GM23338 (cell line): ENCODE measurements around the gene C14orf119. TPM values are rescaled to one million over a fixed set of nuclear protein-coding genes. Genes with fewer than 3 reads are reported as not detected.

Experiments used
- ATAC-seq: fragments of 200-7000 bp; cut with Tn5 transposase; 3 replicates; pipeline ENCODE4 v1.9.1; 2020
- DNase-seq: peaks from one replicate; pipeline ENCODE4 v3.0.0-alpha.2; 2015; ENCODE audit warnings: low spot score
- H2AFZ ChIP-seq: fragments of 200-600 bp; sonication (generic); 2 replicates; pipeline ENCODE4 v1.8.0; 2016; ENCODE audit warnings: antibody characterized with exemption, mild to moderate bottlenecking, moderate library complexity
- H3F3A ChIP-seq: fragments of 200-600 bp; sonication (generic); replicated peaks from 2 replicates; pipeline ENCODE4 v1.8.0; 2017; ENCODE audit warnings: antibody characterized with exemption, mixed run types, low read depth
- H3K27ac ChIP-seq: fragments of 200-600 bp; sonication (generic); 2 replicates; pipeline ENCODE4 v1.6.1; 2016; ENCODE audit warnings: low read depth
- H3K27me3 ChIP-seq: fragments of 200-600 bp; sonication (generic); 2 replicates; pipeline ENCODE4 v1.8.0; 2016; ENCODE audit warnings: mild to moderate bottlenecking, mixed run types, moderate library complexity; ENCODE audit not compliant: insufficient read depth
- H3K36me3 ChIP-seq: fragments of 200-600 bp; sonication (generic); 2 replicates; pipeline ENCODE4 v1.8.0; 2016; ENCODE audit warnings: mild to moderate bottlenecking; ENCODE audit not compliant: insufficient read depth
- H3K4me1 ChIP-seq: fragments of 200-600 bp; sonication (generic); 2 replicates; pipeline ENCODE4 v1.8.0; 2016; ENCODE audit warnings: mild to moderate bottlenecking, moderate library complexity; ENCODE audit not compliant: insufficient read depth
- H3K4me2 ChIP-seq: fragments of 200-600 bp; sonication (generic); 2 replicates; pipeline ENCODE4 v1.7.1; 2017; ENCODE audit warnings: mixed run types
- H3K4me3 ChIP-seq: fragments of 200-600 bp; sonication (generic); 2 replicates; pipeline ENCODE4 v1.6.1; 2016; ENCODE audit warnings: mixed run types
- H3K79me2 ChIP-seq: fragments of 200-600 bp; sonication (generic); replicated peaks from 2 replicates; pipeline ENCODE4 v1.8.0; 2017; ENCODE audit warnings: mild to moderate bottlenecking; ENCODE audit not compliant: insufficient read depth
- H3K9me2 ChIP-seq: fragments of 200-600 bp; sonication (generic); 2 replicates; pipeline ENCODE4 v1.8.0; 2017; ENCODE audit not compliant: insufficient read depth
- H4K20me1 ChIP-seq: fragments of 200-600 bp; sonication (generic); replicated peaks from 2 replicates; pipeline ENCODE4 v1.8.0; 2017; ENCODE audit warnings: mild to moderate bottlenecking; ENCODE audit not compliant: insufficient read depth
- H3K27ac Mint-ChIP-seq: 2 replicates; pipeline ENCODE4 v1.8.0; 2020; ENCODE audit warnings: inconsistent platforms, mild to moderate bottlenecking, moderate library complexity, mixed read lengths
- H3K27me3 Mint-ChIP-seq: 3 replicates; pipeline ENCODE4 v1.8.0; 2022; ENCODE audit warnings: low read depth, mild to moderate bottlenecking, moderate library complexity, mixed read lengths, inconsistent platforms; ENCODE audit not compliant: insufficient read depth, poor library complexity
- H3K36me3 Mint-ChIP-seq: 3 replicates; pipeline ENCODE4 v1.8.0; 2021; ENCODE audit warnings: low read depth, mild to moderate bottlenecking, inconsistent platforms, moderate library complexity, mixed read lengths
- H3K4me1 Mint-ChIP-seq: 3 replicates; pipeline ENCODE4 v1.8.0; 2020; ENCODE audit warnings: mild to moderate bottlenecking, inconsistent platforms, mixed read lengths
- H3K4me3 Mint-ChIP-seq: 3 replicates; pipeline ENCODE4 v1.8.0; 2021; ENCODE audit warnings: moderate library complexity, mild to moderate bottlenecking, inconsistent platforms, mixed read lengths
- H3K9me3 Mint-ChIP-seq: 3 replicates; pipeline ENCODE4 v1.8.0; 2020; ENCODE audit warnings: moderate library complexity, mild to moderate bottlenecking, inconsistent platforms, mixed read lengths
- CREB1 ChIP-seq: fragments of 250-450 bp; sonication (Bioruptor Pico); IDR thresholded peaks from 2 replicates; pipeline ENCODE4 v1.5.0; 2020; ENCODE audit warnings: low read depth, mild to moderate bottlenecking, moderate library complexity
- EZH2 ChIP-seq: fragments of 200-600 bp; sonication (generic); IDR thresholded peaks from one replicate; pipeline ENCODE4 v1.8.0; 2017; ENCODE audit warnings: antibody characterized with exemption, mild to moderate bottlenecking, low read depth; ENCODE audit not compliant: unreplicated experiment
- EZH2phosphoT487 ChIP-seq: fragments of 200-600 bp; sonication (generic); IDR thresholded peaks from one replicate; pipeline ENCODE4 v1.8.1; 2018; ENCODE audit warnings: antibody characterized with exemption; ENCODE audit not compliant: unreplicated experiment
- JUNB ChIP-seq: IDR thresholded peaks from one replicate; pipeline ENCODE4 v1.6.1; 2016; ENCODE audit warnings: antibody characterized with exemption; ENCODE audit not compliant: unreplicated experiment
- NANOG ChIP-seq: IDR thresholded peaks from 2 replicates; pipeline ENCODE4 v1.6.1; 2016; ENCODE audit warnings: antibody characterized with exemption, borderline replicate concordance
- POLR2AphosphoS5 ChIP-seq: IDR thresholded peaks from 2 replicates; pipeline ENCODE4 v1.6.1; 2016; ENCODE audit warnings: antibody characterized with exemption, low read depth
- STAT1 ChIP-seq: IDR thresholded peaks from one replicate; pipeline ENCODE4 v1.6.1; 2016; ENCODE audit warnings: antibody characterized with exemption; ENCODE audit not compliant: unreplicated experiment
- ZNF114 ChIP-seq: fragments of 250-450 bp; sonication (Bioruptor Pico); IDR thresholded peaks from 2 replicates; pipeline ENCODE4 v1.5.0; 2020; ENCODE audit warnings: mild to moderate bottlenecking, moderate library complexity
- ZNF331 ChIP-seq: fragments of 250-450 bp; sonication (Bioruptor Pico); IDR thresholded peaks from 2 replicates; pipeline ENCODE4 v1.5.0; 2020; ENCODE audit warnings: low read depth, mild to moderate bottlenecking, moderate library complexity
- polyA plus RNA-seq: library from polyadenylated mRNA; unstranded; fragments of >200 nt; fragmentation: Nextera tagmentation; extraction: Ambion mirVana; gene quantifications from 2 replicates; pipeline ENCODE4 v1.2.1, GENCODE V29; 2016
- total RNA-seq: library from RNA; depleted of rRNA; stranded (reverse); fragments of >200 nt; shearing (Covaris generic); gene quantifications from 2 replicates; pipeline ENCODE4 v1.2.3, GENCODE V29; 2014
- TF ChIP-seq, protein P1 (sequence below): fragments of 250-450 bp; sonication (Bioruptor Pico); IDR thresholded peaks from 2 replicates; pipeline ENCODE4 v1.5.0; 2020; ENCODE audit warnings: mild to moderate bottlenecking, moderate library complexity
- TF ChIP-seq, protein P2 (sequence below), 2 experiments: fragments of 200-600 bp in 1 of 2; sonication (generic) in 1 of 2; conservative IDR thresholded peaks; 2 replicates each; pipeline versions ENCODE4 v1.5.1 to v1.6.1; 2016 to 2017; ENCODE audit warnings: antibody characterized with exemption in 2 of 2, low read depth in 2 of 2, mild to moderate bottlenecking in 2 of 2, moderate library complexity in 1 of 2
- TF ChIP-seq, protein P3 (sequence below): IDR thresholded peaks from one replicate; pipeline ENCODE4 v1.6.1; 2018; ENCODE audit warnings: antibody characterized with exemption; ENCODE audit not compliant: unreplicated experiment
- TF ChIP-seq, protein P4 (sequence below): IDR thresholded peaks from 2 replicates; pipeline ENCODE4 v1.6.1; 2016; ENCODE audit warnings: antibody characterized with exemption

C14orf119 gene
- total and polyA plus RNA-seq, 2 experiments from 2014 or later: 49.4 to 118 TPM

DNA sequence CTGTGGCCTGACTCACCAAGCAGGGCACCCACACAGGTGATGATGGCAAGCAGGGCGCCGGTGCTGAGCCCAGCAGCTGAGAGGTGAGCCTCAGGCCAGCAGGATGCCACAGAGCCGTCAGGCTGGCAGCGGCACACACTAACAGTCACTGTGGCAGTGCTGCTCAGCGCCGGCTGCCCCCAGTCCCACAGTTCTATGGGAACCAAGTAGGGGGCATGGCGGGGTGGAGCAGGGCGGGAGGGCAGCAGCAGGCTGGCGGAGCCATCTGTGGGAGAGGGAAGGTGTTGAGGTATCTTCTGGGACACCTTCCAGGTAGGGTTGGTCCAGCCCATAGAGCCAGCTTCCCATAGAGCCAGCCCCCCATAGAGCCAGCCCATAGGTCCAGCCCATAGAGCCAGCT lies 46.3 kb upstream of the C14orf119 start:
- Histone ChIP-seq H3K4me1 (no peaks in the 10 kb centered on the region; the same call in 1 of the 2 replicates), H3K4me3 (no peak overlapping the region), H3K79me2 (no peaks in the 10 kb centered on the region), H4K20me1 (no peaks in the 10 kb centered on the region), H3K27ac (no peak overlapping the region), H3K36me3 (no peaks in the 10 kb centered on the region), H3K4me2 (no peak overlapping the region), H3F3A (no peaks in the 10 kb centered on the region), H3K27me3 (no peaks in the 10 kb centered on the region), H3K9me2 (no peaks in the 10 kb centered on the region), H2AFZ (no peak overlapping the region)
- Mint-ChIP-seq H3K9me3 (no peaks in the 10 kb centered on the region; the same call in 2 of the 3 replicates), H3K4me1 (peaks cover 21% of the 10 kb centered on the region), H3K27ac (no peak overlapping the region), H3K4me3 (no peak overlapping the region), H3K27me3 (peaks cover 13% of the 10 kb centered on the region), H3K36me3 (peaks cover 17% of the 10 kb centered on the region)
- no peak for ATAC-seq
- DNase-seq: no peak
- TF ChIP-seq CREB1 (CRISPR knock-in tag): no peak
- TF ChIP-seq ZNF114: no peak
- TF ChIP-seq STAT1: no peak
- no peak for TF ChIP-seq NANOG
- TF ChIP-seq POLR2AphosphoS5: no peak
- TF ChIP-seq, protein P1, sequence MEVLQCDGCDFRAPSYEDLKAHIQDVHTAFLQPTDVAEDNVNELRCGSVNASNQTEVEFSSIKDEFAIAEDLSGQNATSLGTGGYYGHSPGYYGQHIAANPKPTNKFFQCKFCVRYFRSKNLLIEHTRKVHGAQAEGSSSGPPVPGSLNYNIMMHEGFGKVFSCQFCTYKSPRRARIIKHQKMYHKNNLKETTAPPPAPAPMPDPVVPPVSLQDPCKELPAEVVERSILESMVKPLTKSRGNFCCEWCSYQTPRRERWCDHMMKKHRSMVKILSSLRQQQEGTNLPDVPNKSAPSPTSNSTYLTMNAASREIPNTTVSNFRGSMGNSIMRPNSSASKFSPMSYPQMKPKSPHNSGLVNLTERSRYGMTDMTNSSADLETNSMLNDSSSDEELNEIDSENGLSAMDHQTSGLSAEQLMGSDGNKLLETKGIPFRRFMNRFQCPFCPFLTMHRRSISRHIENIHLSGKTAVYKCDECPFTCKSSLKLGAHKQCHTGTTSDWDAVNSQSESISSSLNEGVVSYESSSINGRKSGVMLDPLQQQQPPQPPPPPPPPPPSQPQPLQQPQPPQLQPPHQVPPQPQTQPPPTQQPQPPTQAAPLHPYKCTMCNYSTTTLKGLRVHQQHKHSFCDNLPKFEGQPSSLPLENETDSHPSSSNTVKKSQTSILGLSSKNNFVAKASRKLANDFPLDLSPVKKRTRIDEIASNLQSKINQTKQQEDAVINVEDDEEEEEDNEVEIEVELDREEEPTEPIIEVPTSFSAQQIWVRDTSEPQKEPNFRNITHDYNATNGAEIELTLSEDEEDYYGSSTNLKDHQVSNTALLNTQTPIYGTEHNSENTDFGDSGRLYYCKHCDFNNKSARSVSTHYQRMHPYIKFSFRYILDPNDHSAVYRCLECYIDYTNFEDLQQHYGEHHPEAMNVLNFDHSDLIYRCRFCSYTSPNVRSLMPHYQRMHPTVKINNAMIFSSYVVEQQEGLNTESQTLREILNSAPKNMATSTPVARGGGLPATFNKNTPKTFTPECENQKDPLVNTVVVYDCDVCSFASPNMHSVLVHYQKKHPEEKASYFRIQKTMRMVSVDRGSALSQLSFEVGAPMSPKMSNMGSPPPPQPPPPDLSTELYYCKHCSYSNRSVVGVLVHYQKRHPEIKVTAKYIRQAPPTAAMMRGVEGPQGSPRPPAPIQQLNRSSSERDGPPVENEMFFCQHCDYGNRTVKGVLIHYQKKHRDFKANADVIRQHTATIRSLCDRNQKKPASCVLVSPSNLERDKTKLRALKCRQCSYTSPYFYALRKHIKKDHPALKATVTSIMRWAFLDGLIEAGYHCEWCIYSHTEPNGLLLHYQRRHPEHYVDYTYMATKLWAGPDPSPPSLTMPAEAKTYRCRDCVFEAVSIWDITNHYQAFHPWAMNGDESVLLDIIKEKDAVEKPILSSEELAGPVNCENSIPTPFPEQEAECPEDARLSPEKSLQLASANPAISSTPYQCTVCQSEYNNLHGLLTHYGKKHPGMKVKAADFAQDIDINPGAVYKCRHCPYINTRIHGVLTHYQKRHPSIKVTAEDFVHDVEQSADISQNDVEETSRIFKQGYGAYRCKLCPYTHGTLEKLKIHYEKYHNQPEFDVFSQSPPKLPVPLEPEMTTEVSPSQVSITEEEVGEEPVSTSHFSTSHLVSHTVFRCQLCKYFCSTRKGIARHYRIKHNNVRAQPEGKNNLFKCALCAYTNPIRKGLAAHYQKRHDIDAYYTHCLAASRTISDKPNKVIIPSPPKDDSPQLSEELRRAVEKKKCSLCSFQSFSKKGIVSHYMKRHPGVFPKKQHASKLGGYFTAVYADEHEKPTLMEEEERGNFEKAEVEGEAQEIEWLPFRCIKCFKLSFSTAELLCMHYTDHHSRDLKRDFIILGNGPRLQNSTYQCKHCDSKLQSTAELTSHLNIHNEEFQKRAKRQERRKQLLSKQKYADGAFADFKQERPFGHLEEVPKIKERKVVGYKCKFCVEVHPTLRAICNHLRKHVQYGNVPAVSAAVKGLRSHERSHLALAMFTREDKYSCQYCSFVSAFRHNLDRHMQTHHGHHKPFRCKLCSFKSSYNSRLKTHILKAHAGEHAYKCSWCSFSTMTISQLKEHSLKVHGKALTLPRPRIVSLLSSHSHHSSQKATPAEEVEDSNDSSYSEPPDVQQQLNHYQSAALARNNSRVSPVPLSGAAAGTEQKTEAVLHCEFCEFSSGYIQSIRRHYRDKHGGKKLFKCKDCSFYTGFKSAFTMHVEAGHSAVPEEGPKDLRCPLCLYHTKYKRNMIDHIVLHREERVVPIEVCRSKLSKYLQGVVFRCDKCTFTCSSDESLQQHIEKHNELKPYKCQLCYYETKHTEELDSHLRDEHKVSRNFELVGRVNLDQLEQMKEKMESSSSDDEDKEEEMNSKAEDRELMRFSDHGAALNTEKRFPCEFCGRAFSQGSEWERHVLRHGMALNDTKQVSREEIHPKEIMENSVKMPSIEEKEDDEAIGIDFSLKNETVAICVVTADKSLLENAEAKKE (CRISPR knock-in tag): no peak
- TF ChIP-seq, protein P2, sequence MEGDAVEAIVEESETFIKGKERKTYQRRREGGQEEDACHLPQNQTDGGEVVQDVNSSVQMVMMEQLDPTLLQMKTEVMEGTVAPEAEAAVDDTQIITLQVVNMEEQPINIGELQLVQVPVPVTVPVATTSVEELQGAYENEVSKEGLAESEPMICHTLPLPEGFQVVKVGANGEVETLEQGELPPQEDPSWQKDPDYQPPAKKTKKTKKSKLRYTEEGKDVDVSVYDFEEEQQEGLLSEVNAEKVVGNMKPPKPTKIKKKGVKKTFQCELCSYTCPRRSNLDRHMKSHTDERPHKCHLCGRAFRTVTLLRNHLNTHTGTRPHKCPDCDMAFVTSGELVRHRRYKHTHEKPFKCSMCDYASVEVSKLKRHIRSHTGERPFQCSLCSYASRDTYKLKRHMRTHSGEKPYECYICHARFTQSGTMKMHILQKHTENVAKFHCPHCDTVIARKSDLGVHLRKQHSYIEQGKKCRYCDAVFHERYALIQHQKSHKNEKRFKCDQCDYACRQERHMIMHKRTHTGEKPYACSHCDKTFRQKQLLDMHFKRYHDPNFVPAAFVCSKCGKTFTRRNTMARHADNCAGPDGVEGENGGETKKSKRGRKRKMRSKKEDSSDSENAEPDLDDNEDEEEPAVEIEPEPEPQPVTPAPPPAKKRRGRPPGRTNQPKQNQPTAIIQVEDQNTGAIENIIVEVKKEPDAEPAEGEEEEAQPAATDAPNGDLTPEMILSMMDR (conservative IDR thresholded peaks at IDR 0.05; ENCODE audit: low read depth in 2 of 2): no peak
- TF ChIP-seq, protein P3, sequence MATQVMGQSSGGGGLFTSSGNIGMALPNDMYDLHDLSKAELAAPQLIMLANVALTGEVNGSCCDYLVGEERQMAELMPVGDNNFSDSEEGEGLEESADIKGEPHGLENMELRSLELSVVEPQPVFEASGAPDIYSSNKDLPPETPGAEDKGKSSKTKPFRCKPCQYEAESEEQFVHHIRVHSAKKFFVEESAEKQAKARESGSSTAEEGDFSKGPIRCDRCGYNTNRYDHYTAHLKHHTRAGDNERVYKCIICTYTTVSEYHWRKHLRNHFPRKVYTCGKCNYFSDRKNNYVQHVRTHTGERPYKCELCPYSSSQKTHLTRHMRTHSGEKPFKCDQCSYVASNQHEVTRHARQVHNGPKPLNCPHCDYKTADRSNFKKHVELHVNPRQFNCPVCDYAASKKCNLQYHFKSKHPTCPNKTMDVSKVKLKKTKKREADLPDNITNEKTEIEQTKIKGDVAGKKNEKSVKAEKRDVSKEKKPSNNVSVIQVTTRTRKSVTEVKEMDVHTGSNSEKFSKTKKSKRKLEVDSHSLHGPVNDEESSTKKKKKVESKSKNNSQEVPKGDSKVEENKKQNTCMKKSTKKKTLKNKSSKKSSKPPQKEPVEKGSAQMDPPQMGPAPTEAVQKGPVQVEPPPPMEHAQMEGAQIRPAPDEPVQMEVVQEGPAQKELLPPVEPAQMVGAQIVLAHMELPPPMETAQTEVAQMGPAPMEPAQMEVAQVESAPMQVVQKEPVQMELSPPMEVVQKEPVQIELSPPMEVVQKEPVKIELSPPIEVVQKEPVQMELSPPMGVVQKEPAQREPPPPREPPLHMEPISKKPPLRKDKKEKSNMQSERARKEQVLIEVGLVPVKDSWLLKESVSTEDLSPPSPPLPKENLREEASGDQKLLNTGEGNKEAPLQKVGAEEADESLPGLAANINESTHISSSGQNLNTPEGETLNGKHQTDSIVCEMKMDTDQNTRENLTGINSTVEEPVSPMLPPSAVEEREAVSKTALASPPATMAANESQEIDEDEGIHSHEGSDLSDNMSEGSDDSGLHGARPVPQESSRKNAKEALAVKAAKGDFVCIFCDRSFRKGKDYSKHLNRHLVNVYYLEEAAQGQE: no peak
- no peak for TF ChIP-seq JUNB
- no peak for TF ChIP-seq ZNF331
- no peak for TF ChIP-seq EZH2phosphoT487
- TF ChIP-seq, protein P4, sequence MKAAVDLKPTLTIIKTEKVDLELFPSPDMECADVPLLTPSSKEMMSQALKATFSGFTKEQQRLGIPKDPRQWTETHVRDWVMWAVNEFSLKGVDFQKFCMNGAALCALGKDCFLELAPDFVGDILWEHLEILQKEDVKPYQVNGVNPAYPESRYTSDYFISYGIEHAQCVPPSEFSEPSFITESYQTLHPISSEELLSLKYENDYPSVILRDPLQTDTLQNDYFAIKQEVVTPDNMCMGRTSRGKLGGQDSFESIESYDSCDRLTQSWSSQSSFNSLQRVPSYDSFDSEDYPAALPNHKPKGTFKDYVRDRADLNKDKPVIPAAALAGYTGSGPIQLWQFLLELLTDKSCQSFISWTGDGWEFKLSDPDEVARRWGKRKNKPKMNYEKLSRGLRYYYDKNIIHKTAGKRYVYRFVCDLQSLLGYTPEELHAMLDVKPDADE: no peak
- TF ChIP-seq EZH2: no peak
